ENCODE data around the gene CDK2. TPM values are rescaled to one million over a fixed set of nuclear protein-coding genes. Genes with fewer than 3 reads are reported as not detected.
"Not testable (repeated sequence)": the region's sequence is repeated elsewhere in the genome, so short reads cannot be mapped to it uniquely, and the experiment has no call there.

Gene CDK2
- total and polyA plus RNA-seq, 2 of the 4 experiments (the other 2 are of a cell fraction): 42.5 to 61.7 TPM

GRCh38 chr12:55985976-55986375 lies 19.3 kb downstream of the CDK2 start:
- H3K9me3 ChIP-seq (ENCODE audit: control insufficient read depth, insufficient read depth, low read length); H3K4me3 ChIP-seq (ENCODE audit: insufficient read depth, low read depth, low read length); H3K23ac ChIP-seq (ENCODE audit: low read depth, low read length); dilution Hi-C loops (cut with HindIII; ENCODE audit: low sequenced_read_pairs, unreplicated experiment); H2BK20ac ChIP-seq (ENCODE audit: low read depth, low read length); H2AFZ ChIP-seq (replicated peaks; ENCODE audit: low read length, poor library complexity); H3K56ac ChIP-seq (ENCODE audit: extremely low read depth, insufficient read depth, low read length); H3K14ac ChIP-seq (replicated peaks; ENCODE audit: low read depth, low read length); H2BK15ac ChIP-seq (ENCODE audit: low read depth, low read length); H2AK5ac ChIP-seq (ENCODE audit: low read depth, low read length); in situ Hi-C loops (cut with MboI; ENCODE audit: low sequenced_read_pairs); H2AK9ac ChIP-seq (replicated peaks; ENCODE audit: low read depth, low read length, poor library complexity); H4K5ac ChIP-seq (ENCODE audit: low read depth, low read length); BruUV-seq (replicated peaks); H4K8ac ChIP-seq (ENCODE audit: low read depth in 2 of 2, low read length in 2 of 2); H3K4me1 ChIP-seq (ENCODE audit: control insufficient read depth, insufficient read depth, low read length); H4K91ac ChIP-seq (ENCODE audit: insufficient read depth, low read depth, low read length); H3K9ac ChIP-seq (ENCODE audit: low read depth, low read length); H2BK120ac ChIP-seq (ENCODE audit: low read depth, low read length); H3K9me1 ChIP-seq (ENCODE audit: insufficient read depth, low read length); H2BK5ac ChIP-seq (ENCODE audit: low read depth, low read length, poor library complexity, severe bottlenecking); DNase-seq; intact Hi-C loops (cut with micrococcal nuclease); H3K18ac ChIP-seq (ENCODE audit: low read depth, low read length); CTCF ChIA-PET; H3K27ac ChIP-seq (ENCODE audit: insufficient read depth, low read length); H3K4ac ChIP-seq (ENCODE audit: low read depth, low read length); H3K4me2 ChIP-seq (ENCODE audit: low read depth, low read length); ATAC-seq (ENCODE audit: low read depth); H3K27me3 ChIP-seq (ENCODE audit: control insufficient read depth, insufficient read depth, low read length): not testable (repeated sequence)
- Histone ChIP-seq H4K20me1 (ENCODE audit: insufficient read depth, low read length) (peaks cover 12% of the 10 kb centered on the region; the same call in 1 of the 2 replicates), H3K36me3 (ENCODE audit: control insufficient read depth, insufficient read depth, low read length) (peaks cover 54% of the 10 kb centered on the region), H3K79me1 (ENCODE audit: low read depth in 1 of 2, low read length in 2 of 2) (peaks cover 20 to 38% of the 10 kb centered on the region in 2 experiments)
- 100% methylated on average over 3 of the region's 7 CpGs; no CpG with 5 or more reads in 1 of the 2 experiments for WGBS, 2 experiments (ENCODE audit: extremely low coverage in 2 of 2, insufficient read length in 1 of 2)
- POLR2A ChIA-PET (ENCODE audit: unreplicated experiment): interaction anchor here (0.5 kb wide), 1 partner anchor 155 kb away, joined by 3 read pairs; no protein-coding TSS in a partner anchor
